Stimulated activated CD8-positive, alpha-beta memory T cell treated with anti-CD3 and anti-CD28 coated beads, Interleukin-12 subunit alpha, Interleukin-12 subunit beta, amount 100 ng/mL, for 24 hours (primary cell): ENCODE data around the gene RASA4B.
A peak's percentile ranks its signal among the peaks of the same experiment; 100 is the strongest.
"Not testable (repeated sequence)": the region's sequence is repeated elsewhere in the genome, so short reads cannot be mapped to it uniquely, and the experiment has no call there.

Experiments used
- DNase-seq: peaks from one replicate; pipeline ENCODE4 v3.0.0-alpha.2; 2020; ENCODE audit errors: extremely low read depth

Gene RASA4B

GRCh38 chr7:102474116-102474515, 43.5 kb downstream of the RASA4B start:
- DNase-seq = not testable (repeated sequence)

DNA sequence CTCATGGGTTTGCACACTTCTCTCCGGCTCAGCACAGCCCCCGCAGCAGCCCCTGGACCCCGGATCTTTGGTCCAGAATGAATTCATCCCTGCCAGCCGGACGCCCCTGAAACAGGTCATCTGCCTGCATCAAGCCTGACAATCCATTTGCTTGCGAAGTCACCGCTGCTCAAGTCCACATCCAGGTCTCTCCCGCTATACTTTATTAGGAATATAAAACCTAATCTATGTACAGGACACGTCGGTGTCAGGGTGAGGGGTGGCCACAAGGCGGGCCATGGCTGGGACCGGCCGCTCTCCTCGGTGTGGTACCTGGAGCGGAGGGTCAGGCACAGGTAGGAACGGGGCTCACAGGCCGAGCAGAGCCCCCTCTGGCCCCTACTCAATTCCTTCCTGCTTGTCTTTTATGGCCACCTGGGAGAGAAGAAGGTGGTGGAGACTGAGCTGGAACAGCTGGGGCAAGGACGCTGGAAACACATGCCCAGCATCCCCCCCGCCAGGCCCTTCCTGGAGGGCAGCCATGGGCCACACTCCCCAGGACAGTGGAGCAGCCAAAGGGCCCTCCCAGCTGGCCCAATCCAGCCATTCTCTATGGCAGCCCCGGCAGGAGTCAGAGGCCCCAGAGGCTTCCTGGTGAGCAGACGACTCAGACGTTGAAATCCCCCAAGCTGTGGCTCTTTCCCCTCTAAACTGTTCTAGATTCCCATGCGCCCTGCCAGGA, 44.1 kb downstream of the RASA4B start:
- DNase-seq = no peak

DNA sequence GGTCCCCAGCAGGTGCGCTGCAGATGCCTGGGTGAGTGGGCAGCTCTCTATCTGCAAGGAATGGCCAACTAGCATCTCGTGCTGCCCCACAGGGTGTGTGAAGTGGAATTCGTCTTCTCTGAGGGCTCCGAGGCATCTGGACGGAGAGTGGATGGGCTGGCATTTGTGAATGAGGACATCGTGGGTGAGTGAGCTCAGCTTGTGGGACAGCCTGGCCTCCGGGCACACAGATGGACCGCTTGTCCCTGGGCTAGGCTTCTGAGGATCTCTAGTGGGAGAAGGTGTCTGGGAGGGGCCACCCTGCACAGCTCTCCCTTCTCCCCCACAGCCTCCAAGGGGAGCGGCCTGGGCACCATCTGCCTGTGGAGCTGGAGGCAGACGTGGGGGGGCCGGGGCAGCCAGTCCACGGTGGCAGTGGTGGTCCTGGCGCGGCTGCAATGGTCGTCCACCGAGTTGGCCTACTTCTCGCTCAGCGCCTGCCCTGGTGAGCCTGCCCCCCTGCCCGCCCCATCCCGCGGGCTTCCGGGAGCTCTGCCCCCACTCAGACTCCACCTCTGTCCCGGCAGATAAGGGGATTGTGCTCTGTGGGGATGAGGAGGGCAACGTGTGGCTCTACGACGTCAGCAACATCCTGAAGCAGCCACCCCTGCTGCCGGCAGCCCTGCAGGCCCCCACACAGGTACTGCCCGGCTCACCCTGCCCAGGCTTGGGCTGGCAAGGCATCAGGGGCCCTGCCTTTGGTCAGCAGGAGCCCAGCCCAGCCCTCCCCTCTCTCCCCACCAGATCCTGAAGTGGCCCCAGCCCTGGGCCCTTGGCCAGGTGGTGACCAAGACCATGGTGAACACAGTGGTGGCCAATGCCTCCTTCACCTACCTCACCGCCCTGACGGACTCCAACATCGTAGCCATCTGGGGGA, 45.2 kb downstream of the RASA4B start:
- DNase-seq = no peak

- DNase-seq = no peak
Measured at GRCh38 chr7:102471791-102472125, 45.8 kb downstream of the RASA4B start.

GRCh38 chr7:102469972-102470825, 47.4 kb downstream of the RASA4B start:
- DNase-seq = no peak

GRCh38 chr7:102469351-102469971, 48.1 kb downstream of the RASA4B start:
- DNase-seq = no peak

- DNase-seq = no peak
Measured at GRCh38 chr7:102468478-102469350, 48.9 kb downstream of the RASA4B start.

- no peak for DNase-seq
Measured at GRCh38 chr7:102467581-102468477, 49.7 kb downstream of the RASA4B start.

GRCh38 chr7:102466097-102466496, 51.5 kb downstream of the RASA4B start:
- no peak for DNase-seq

- DNase-seq = peak; percentile 94
Measured at GRCh38 chr7:102464577-102465280, 52.8 kb downstream of the RASA4B start, which contains the start of the genes ALKBH4 and LRWD1. ALKBH4 (minus strand) TSS chr7:102464863; CDS start chr7:102464836, 27 bp downstream. LRWD1 (plus strand) TSS chr7:102464984; CDS start chr7:102465081, 97 bp downstream.

DNA sequence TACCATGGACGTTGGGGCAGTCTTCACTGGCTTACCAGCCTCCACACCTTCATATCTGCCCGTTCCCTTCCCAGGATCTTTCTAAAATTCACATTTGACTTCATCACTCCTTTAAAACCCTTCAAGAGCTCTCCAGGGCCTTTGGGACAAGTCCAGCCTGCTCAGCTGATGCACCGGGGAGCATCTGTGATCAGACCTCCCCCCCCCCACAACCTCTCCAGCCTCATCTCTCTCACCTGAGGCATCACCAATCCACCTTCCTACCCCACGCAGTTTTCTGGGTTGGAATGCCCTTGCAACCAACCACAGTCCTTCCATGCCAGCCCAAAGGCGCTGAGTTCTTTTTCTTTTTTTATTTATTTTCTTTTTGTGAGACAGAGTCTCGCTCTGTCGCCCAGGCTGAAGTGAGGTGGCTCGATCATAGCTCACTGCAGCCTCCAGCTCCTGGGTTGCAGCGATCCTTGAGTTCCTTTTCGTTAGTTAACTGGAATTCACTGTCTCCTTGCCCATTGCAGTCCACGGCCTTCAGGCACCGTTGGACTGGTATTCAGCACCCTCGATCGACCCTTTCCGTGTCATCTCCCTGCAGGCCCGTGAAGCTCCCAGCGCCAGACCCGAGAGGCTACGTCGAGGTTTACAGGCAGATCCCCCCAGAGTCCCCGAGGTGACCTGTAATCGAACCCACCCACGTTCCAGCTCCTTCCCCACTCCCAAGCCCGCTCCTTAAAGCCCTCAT, 53.6 kb downstream of the RASA4B start:
- DNase-seq = no peak

DNA sequence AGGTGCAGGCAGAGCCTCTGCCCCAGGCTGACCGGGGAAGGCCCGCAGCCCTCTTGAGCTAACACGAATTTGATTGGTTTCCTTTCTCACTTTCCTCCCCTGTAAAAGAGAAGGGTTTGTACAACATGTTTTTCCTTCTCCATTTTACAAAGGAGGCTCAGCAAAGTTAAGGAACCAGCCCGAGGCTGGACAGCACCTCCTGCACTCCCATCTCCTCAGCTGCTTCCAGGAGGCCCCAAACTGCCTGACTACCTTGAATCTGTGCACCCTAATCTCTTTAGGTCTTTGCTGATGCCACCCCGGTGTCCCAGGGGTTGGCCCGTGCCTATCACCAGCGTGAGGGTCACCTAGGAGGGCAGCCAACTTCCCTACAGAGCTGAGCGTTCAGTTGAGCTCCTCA, 57.1 kb downstream of the RASA4B start:
- DNase-seq = no peak

DNA sequence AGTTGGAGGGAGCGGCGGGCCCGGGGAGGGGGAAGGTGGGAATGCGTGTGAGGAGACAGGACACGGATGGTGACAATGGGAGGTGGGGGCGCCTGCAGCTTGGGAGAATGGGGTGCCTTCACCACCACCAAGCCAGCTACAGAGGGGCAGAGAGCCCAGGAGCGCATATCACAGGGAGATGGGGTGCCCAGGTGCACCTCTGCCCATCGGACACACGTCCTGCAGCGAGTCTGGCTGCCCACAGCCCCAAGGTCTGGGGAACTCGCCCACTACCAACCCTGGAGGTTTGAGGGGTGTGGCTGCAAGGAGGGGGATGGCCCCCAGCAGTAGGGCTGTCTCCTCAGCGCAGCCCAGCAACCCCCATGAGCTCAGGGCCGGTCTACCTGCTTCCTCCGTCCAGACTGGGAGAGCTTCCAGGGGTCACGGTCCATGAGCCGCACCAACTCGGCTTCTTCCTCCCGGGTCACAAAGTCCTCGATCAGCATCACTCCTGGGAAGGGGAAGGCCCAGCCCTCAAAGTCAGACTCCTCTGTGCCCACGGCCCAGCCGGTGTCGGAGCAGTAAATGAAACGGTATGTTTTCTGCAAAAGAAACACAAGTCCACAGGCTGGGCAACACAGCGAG, 58.2 kb downstream of the RASA4B start:
- no peak for DNase-seq

GRCh38 chr7:102457352-102457924, 60.1 kb downstream of the RASA4B start:
- no peak for DNase-seq

- no peak for DNase-seq
Measured at GRCh38 chr7:102456327-102456726, 61.2 kb downstream of the RASA4B start.

DNA sequence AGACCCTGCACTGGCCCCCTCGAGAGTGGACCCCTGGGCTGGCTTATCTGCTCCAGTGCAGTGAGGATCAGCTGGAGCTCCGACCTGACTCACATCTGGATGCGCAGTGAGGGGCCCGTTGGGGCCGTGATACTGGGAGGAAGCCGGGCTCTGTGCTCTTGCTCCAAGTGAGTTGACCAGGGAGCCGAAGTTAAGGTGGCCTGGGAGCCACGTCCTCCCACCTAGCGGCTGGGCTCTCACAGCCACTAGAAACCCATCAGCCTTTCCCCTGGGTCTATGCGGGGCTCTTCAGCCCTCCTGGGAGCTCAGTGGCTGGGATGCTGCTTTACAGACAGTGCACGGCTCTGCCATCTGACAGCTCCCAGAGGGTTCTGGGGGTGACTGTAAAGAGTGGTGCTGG, 62.0 kb downstream of the RASA4B start:
- DNase-seq = no peak

- not testable (repeated sequence) for DNase-seq
Measured at GRCh38 chr7:102454932-102455331, 62.6 kb downstream of the RASA4B start.
